OCI-LY1 (cell line): ENCODE data around the gene KCNE4.

ENCODE experiments used
- H2AFZ ChIP-seq: fragments of 200-600 bp; sonication (generic), shearing (Covaris generic); 2 replicates; pipeline ENCODE4 v1.6.0; 2014; ENCODE audit warnings: antibody characterized with exemption, mild to moderate bottlenecking, low read length
- H3F3A ChIP-seq: fragments of 200-600 bp; sonication (generic), shearing (Covaris generic); 2 replicates; pipeline ENCODE4 v1.6.0; 2014; ENCODE audit warnings: mild to moderate bottlenecking, antibody characterized with exemption, low read length, moderate library complexity; ENCODE audit not compliant: insufficient read depth
- H3K27ac ChIP-seq: fragments of 200-600 bp; sonication (generic); 2 replicates; pipeline ENCODE4 v1.5.1; 2014; ENCODE audit warnings: low read length, mixed run types, mild to moderate bottlenecking, low read depth; ENCODE audit not compliant: poor library complexity, severe bottlenecking
- H3K27me3 ChIP-seq: fragments of 200-600 bp; sonication (generic); 2 replicates; pipeline ENCODE4 v1.6.0; 2014; ENCODE audit warnings: antibody characterized with exemption, mild to moderate bottlenecking, low read length, moderate library complexity; ENCODE audit not compliant: insufficient read depth
- H3K36me3 ChIP-seq: fragments of 200-600 bp; sonication (generic); 2 replicates; pipeline ENCODE4 v1.6.1; 2014; ENCODE audit warnings: mild to moderate bottlenecking, antibody characterized with exemption, low read length, moderate library complexity, mixed read lengths; ENCODE audit not compliant: insufficient read depth
- H3K4me1 ChIP-seq: fragments of 200-600 bp; sonication (generic); 2 replicates; pipeline ENCODE4 v1.5.1; 2014; ENCODE audit warnings: mild to moderate bottlenecking, low read length, moderate library complexity; ENCODE audit not compliant: insufficient read depth, severe bottlenecking
- H3K4me2 ChIP-seq: fragments of 200-600 bp; sonication (generic), shearing (Covaris generic); 2 replicates; pipeline ENCODE4 v1.6.1; 2014; ENCODE audit warnings: low read length
- H3K4me3 ChIP-seq: fragments of 200-600 bp; sonication (generic); 2 replicates; pipeline ENCODE4 v1.5.1; 2014; ENCODE audit warnings: low read length, low read depth, mild to moderate bottlenecking, mixed read lengths; ENCODE audit not compliant: poor library complexity, severe bottlenecking
- H3K79me2 ChIP-seq: fragments of 200-600 bp; shearing (Covaris generic); 2 replicates; pipeline ENCODE4 v1.6.1; 2016; ENCODE audit warnings: mixed run types, low read length, mixed read lengths; ENCODE audit not compliant: insufficient read depth
- H3K9ac ChIP-seq: fragments of 200-600 bp; sonication (generic), shearing (Covaris generic); 2 replicates; pipeline ENCODE4 v1.6.1; 2014; ENCODE audit warnings: mild to moderate bottlenecking, low read length, mixed read lengths
- H3K9me2 ChIP-seq: fragments of 200-600 bp; sonication (generic), shearing (Covaris generic); 2 replicates; pipeline ENCODE4 v1.6.1; 2014; ENCODE audit warnings: low read depth, mild to moderate bottlenecking, low read length, mixed read lengths
- H3K9me3 ChIP-seq: fragments of 200-600 bp; shearing (Covaris generic); 2 replicates; pipeline ENCODE4 v1.6.1; 2014; ENCODE audit warnings: low read length, mixed read lengths
- H4K20me1 ChIP-seq: fragments of 200-600 bp; sonication (generic), shearing (Covaris generic); 2 replicates; pipeline ENCODE4 v1.6.0; 2016; ENCODE audit warnings: mild to moderate bottlenecking, low read length; ENCODE audit not compliant: insufficient read depth
- CTCF ChIP-seq: fragments of 200-600 bp; sonication (generic), shearing (Covaris generic); IDR thresholded peaks from 2 replicates; pipeline ENCODE4 v1.5.1; 2017; ENCODE audit warnings: mild to moderate bottlenecking, antibody characterized with exemption, low read length, moderate library complexity, mixed read lengths
- EZH2 ChIP-seq: fragments of 200-600 bp; sonication (generic), shearing (Covaris generic); IDR thresholded peaks from 2 replicates; pipeline ENCODE4 v1.8.0; 2017; ENCODE audit warnings: borderline replicate concordance, mixed run types, mild to moderate bottlenecking, antibody characterized with exemption, low read length, moderate library complexity, mixed read lengths

The KCNE4 gene

GRCh38 chr2:223019987-223020717, 31.8 kb upstream of the KCNE4 start:
- H3K27ac ChIP-seq: no peak overlapping the region
- H3K79me2 ChIP-seq: no peaks in the 10 kb centered on the region
- no peak overlapping the region for H3K9ac ChIP-seq
- H3K4me1 ChIP-seq: no peaks in the 10 kb centered on the region
- no peaks in the 10 kb centered on the region for H3K9me2 ChIP-seq
- no peak overlapping the region for H3K4me2 ChIP-seq
- H3K36me3 ChIP-seq: no peaks in the 10 kb centered on the region
- H2AFZ ChIP-seq: no peak overlapping the region
- H4K20me1 ChIP-seq: no peaks in the 10 kb centered on the region
- H3K27me3 ChIP-seq: no peaks in the 10 kb centered on the region
- no peaks in the 10 kb centered on the region for H3K9me3 ChIP-seq
- TF ChIP-seq CTCF (no peak), EZH2 (no peak)
- no peak overlapping the region for H3K4me3 ChIP-seq
- H3F3A ChIP-seq: no peaks in the 10 kb centered on the region

- Histone ChIP-seq H4K20me1 (no peaks in the 10 kb centered on the region), H3K27me3 (no peaks in the 10 kb centered on the region), H3K27ac (no peak overlapping the region), H3K9ac (no peak overlapping the region), H3F3A (no peaks in the 10 kb centered on the region), H3K4me2 (no peak overlapping the region), H3K9me3 (no peaks in the 10 kb centered on the region), H3K4me3 (no peak overlapping the region), H3K9me2 (no peaks in the 10 kb centered on the region), H3K4me1 (no peaks in the 10 kb centered on the region), H3K36me3 (no peaks in the 10 kb centered on the region), H2AFZ (no peak overlapping the region), H3K79me2 (no peaks in the 10 kb centered on the region)
- TF ChIP-seq CTCF (no peak), EZH2 (no peak)
These were observed 30.9 kb upstream of the KCNE4 start for GRCh38 chr2:223020971-223021675.

GRCh38 chr2:223026357-223027110, 25.5 kb upstream of the KCNE4 start:
- Histone ChIP-seq H3K36me3 (no peaks in the 10 kb centered on the region), H3K4me1 (no peaks in the 10 kb centered on the region), H3K9ac (no peak overlapping the region), H2AFZ (no peak overlapping the region), H3K79me2 (no peaks in the 10 kb centered on the region), H3K4me3 (no peak overlapping the region), H4K20me1 (no peaks in the 10 kb centered on the region), H3K9me2 (no peaks in the 10 kb centered on the region), H3F3A (no peaks in the 10 kb centered on the region), H3K27me3 (no peaks in the 10 kb centered on the region), H3K4me2 (no peak overlapping the region), H3K9me3 (no peaks in the 10 kb centered on the region), H3K27ac (no peak overlapping the region)
- TF ChIP-seq CTCF: no peak
- TF ChIP-seq EZH2: no peak
